ENCODE measurements around the gene ARHGEF5.
"Not testable (repeated sequence)": the region's sequence is repeated elsewhere in the genome, so short reads cannot be mapped to it uniquely, and the experiment has no call there.

Gene ARHGEF5

GRCh38 chr7:144355176-144355822, at the start of gene ARHGEF5:
Gene ARHGEF5, plus strand, starts transcription at chr7:144355402. Its CDS starts 7,268 bp downstream, at chr7:144362670.
- DNase-seq = not testable (repeated sequence)

- DNase-seq = not testable (repeated sequence)
Measured at GRCh38 chr7:144309702-144310101, 45.5 kb upstream of the ARHGEF5 start.

- not testable (repeated sequence) for DNase-seq
Measured at GRCh38 chr7:144311218-144311617, 44.0 kb upstream of the ARHGEF5 start.

GRCh38 chr7:144311872-144312469, 43.2 kb upstream of the ARHGEF5 start, which contains the start of gene OR2A1:
Gene OR2A1, plus strand, starts transcription at chr7:144312419. Its CDS starts 5,706 bp downstream, at chr7:144318125.
- DNase-seq = not testable (repeated sequence)

GRCh38 chr7:144317537-144317936, 37.7 kb upstream of the ARHGEF5 start:
- DNase-seq = not testable (repeated sequence)

- DNase-seq = not testable (repeated sequence)
Measured at GRCh38 chr7:144319547-144319946, 35.7 kb upstream of the ARHGEF5 start.

GRCh38 chr7:144321677-144322206, 33.5 kb upstream of the ARHGEF5 start:
- DNase-seq = not testable (repeated sequence)

- DNase-seq = not testable (repeated sequence)
Measured at GRCh38 chr7:144323359-144323758, 31.8 kb upstream of the ARHGEF5 start.

- DNase-seq = not testable (repeated sequence)
Measured at GRCh38 chr7:144325868-144326267, 29.3 kb upstream of the ARHGEF5 start.

- not testable (repeated sequence) for DNase-seq
Measured at GRCh38 chr7:144330044-144330443, 25.2 kb upstream of the ARHGEF5 start.

GRCh38 chr7:144331221-144331995, 23.8 kb upstream of the ARHGEF5 start:
- DNase-seq = not testable (repeated sequence)

- DNase-seq = not testable (repeated sequence)
Measured at GRCh38 chr7:144331996-144332288, 23.3 kb upstream of the ARHGEF5 start.

GRCh38 chr7:144348625-144349024, 6.6 kb upstream of the ARHGEF5 start:
- not testable (repeated sequence) for DNase-seq

- DNase-seq = not testable (repeated sequence)
Measured at GRCh38 chr7:144351667-144352066, 3.5 kb upstream of the ARHGEF5 start.

GRCh38 chr7:144356185-144356584, 983 bp downstream of the ARHGEF5 start:
- DNase-seq = not testable (repeated sequence)

- not testable (repeated sequence) for DNase-seq
Measured at GRCh38 chr7:144356860-144357259, 1.7 kb downstream of the ARHGEF5 start.

GRCh38 chr7:144362061-144362460, 6.9 kb downstream of the ARHGEF5 start:
- not testable (repeated sequence) for DNase-seq

- not testable (repeated sequence) for DNase-seq
Measured at GRCh38 chr7:144365523-144365922, 10.3 kb downstream of the ARHGEF5 start.

- DNase-seq = not testable (repeated sequence)
Measured at GRCh38 chr7:144367250-144367649, 12.0 kb downstream of the ARHGEF5 start.

GRCh38 chr7:144369221-144369620, 14.0 kb downstream of the ARHGEF5 start:
- not testable (repeated sequence) for DNase-seq

- DNase-seq = no peak
Measured at GRCh38 chr7:144378651-144379050, 23.4 kb downstream of the ARHGEF5 start.

GRCh38 chr7:144379776-144380384, 24.7 kb downstream of the ARHGEF5 start:
- no peak for DNase-seq

- no peak for DNase-seq
Measured at GRCh38 chr7:144384071-144384470, 28.9 kb downstream of the ARHGEF5 start.

All from NCI-H2029 (cell line).